SK-N-SH (cell line): ENCODE measurements around the gene RWDD4.

Source experiments
- CTCF ChIP-seq: fragments of 200-600 bp; sonication (generic); IDR thresholded peaks from 2 replicates; pipeline ENCODE4 v1.6.1; 2017; ENCODE audit warnings: antibody characterized with exemption, mild to moderate bottlenecking, moderate library complexity
- EP300 ChIP-seq, 2 experiments: IDR thresholded peaks; 2 replicates each; pipeline versions ENCODE4 v1.4.0 to v1.6.1; 2012; ENCODE audit warnings: borderline replicate concordance in 1 of 2, low read depth in 1 of 2, low read length in 1 of 2
- POLR2AphosphoS5 ChIP-seq: IDR thresholded peaks from 2 replicates; pipeline ENCODE4 v1.6.1; 2012; ENCODE audit warnings: low read depth, low read length
- TEAD4 ChIP-seq: IDR thresholded peaks from 2 replicates; pipeline ENCODE4 v1.4.0; 2012; ENCODE audit warnings: mild to moderate bottlenecking, borderline replicate concordance; ENCODE audit not compliant: insufficient read depth

DNA sequence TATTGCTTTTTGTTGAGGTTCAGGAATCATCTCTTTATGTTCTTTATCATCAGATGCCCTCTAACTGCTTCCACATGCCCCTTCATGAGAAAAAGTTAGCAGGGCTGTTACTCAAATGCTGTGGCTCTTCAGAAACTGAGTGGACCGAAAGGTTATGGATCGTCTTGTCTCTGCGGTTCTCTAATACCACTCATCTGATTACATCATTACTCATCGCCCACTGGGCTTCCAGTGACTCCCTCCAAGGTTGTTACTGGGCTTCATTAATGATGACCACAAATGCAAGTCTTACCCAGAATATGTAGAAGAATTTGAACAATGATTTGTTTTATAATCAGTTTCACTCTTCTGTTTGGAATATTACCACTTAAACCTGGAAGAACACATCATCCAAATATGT lies 67.7 kb downstream of the RWDD4 start:
- TF ChIP-seq CTCF (no peak), EP300 (IDR thresholded peaks at IDR 0.05; ENCODE audit: borderline replicate concordance in 1 of 2, low read depth in 1 of 2, low read length in 1 of 2) (no peak), TEAD4 (no peak), POLR2AphosphoS5 (no peak)
